Endothelial cell of umbilical vein (primary cell): ENCODE results near the gene ALK. TPM values are rescaled to one million over a fixed set of nuclear protein-coding genes. Genes with fewer than 3 reads are reported as not detected.

ENCODE experiments used
- BruUV-seq: library from RNA; stranded (reverse); fragments of 400-500 nt; replicated peaks from 2 replicates; lab custom pipeline; 2021; lab: Mats Ljungman, UMichigan
- CTCF ChIA-PET: fragments of 300-600, 350-600 bp; sonication (Branson Sonifier 250); formaldehyde crosslinking; loops from one replicate; lab custom pipeline; 2021; ENCODE audit warnings: antibody characterized with exemption, inconsistent platforms; lab: Charles Lee
- POLR2A ChIA-PET: fragments of 300-600, 350-600 bp; sonication (Branson Sonifier 250); formaldehyde crosslinking; loops from one replicate; lab custom pipeline; 2021; ENCODE audit warnings: antibody characterized with exemption, inconsistent platforms; lab: Charles Lee
- DNase-seq: peaks from one replicate; pipeline ENCODE4 v3.0.0-alpha.2; 2011; ENCODE audit warnings: low read depth, low spot score
- FAIRE-seq: peaks from 2 replicates; lab custom pipeline; 2011; peaks lifted over from hg19 to GRCh38; lab: Jason Lieb, UNC
- H2AFZ ChIP-seq: 2 replicates; pipeline ENCODE4 v1.6.0; 2012; ENCODE audit warnings: low read depth, low read length, control low read depth, inconsistent platforms
- H3K27ac ChIP-seq: 2 replicates; pipeline ENCODE4 v1.5.1; 2011; ENCODE audit warnings: low read depth, mild to moderate bottlenecking, control low read depth, low read length, moderate library complexity; ENCODE audit not compliant: insufficient read depth
- H3K27me3 ChIP-seq, 2 experiments: 2 replicates each; pipeline versions ENCODE4 v1.6.0 to v1.6.1; 2011; ENCODE audit warnings: low read length in 2 of 2, mixed read lengths in 1 of 2; ENCODE audit not compliant: control insufficient read depth in 2 of 2, insufficient read depth in 2 of 2
- H3K36me3 ChIP-seq, 2 experiments: 2 replicates in 1 of 2; 3 replicates in 1 of 2; pipeline ENCODE4 v1.5.1; 2011; ENCODE audit warnings: low read length in 2 of 2, mild to moderate bottlenecking in 1 of 2, moderate library complexity in 1 of 2; ENCODE audit not compliant: control insufficient read depth in 2 of 2, insufficient read depth in 2 of 2; ENCODE audit errors: extremely low read depth in 1 of 2
- H3K4me1 ChIP-seq: 3 replicates; pipeline ENCODE4 v1.5.1; 2011; ENCODE audit warnings: mild to moderate bottlenecking, low read length; ENCODE audit not compliant: control insufficient read depth, insufficient read depth; ENCODE audit errors: extremely low read depth
- H3K4me2 ChIP-seq: 2 replicates; pipeline ENCODE4 v1.6.1; 2011; ENCODE audit warnings: low read length, control low read depth, mixed read lengths; ENCODE audit not compliant: insufficient read depth
- H3K4me3 ChIP-seq, 3 experiments: fragments of 200-600 bp in 1 of 3; sonication (generic), shearing (Covaris generic) in 1 of 3; replicated peaks in 1 of 3; 2 replicates each; pipeline ENCODE4 v1.5.1; 2011 to 2016; ENCODE audit warnings: control low read depth in 3 of 3, low read length in 3 of 3, mild to moderate bottlenecking in 2 of 3, inconsistent platforms in 1 of 3, low read depth in 1 of 3, moderate library complexity in 1 of 3; ENCODE audit not compliant: insufficient read depth in 1 of 3
- H3K79me2 ChIP-seq: 2 replicates; pipeline ENCODE4 v1.6.0; 2012; ENCODE audit warnings: low read length, inconsistent platforms; ENCODE audit not compliant: control insufficient read depth, insufficient read depth
- H3K9ac ChIP-seq: replicated peaks from 2 replicates; pipeline ENCODE3; 2011; ENCODE audit warnings: low read length, control low read depth; ENCODE audit not compliant: insufficient read depth; ENCODE audit errors: extremely low read depth
- H3K9me1 ChIP-seq: replicated peaks from 3 replicates; pipeline ENCODE4 v1.6.0; 2011; ENCODE audit warnings: mild to moderate bottlenecking, low read length; ENCODE audit not compliant: control insufficient read depth, insufficient read depth; ENCODE audit errors: extremely low read depth
- H3K9me3 ChIP-seq: replicated peaks from 2 replicates; pipeline ENCODE4 v1.5.1; 2012; ENCODE audit warnings: low read length, inconsistent platforms; ENCODE audit not compliant: control insufficient read depth, insufficient read depth
- H4K20me1 ChIP-seq: replicated peaks from 2 replicates; pipeline ENCODE3; 2011; ENCODE audit warnings: mild to moderate bottlenecking, low read length; ENCODE audit not compliant: control insufficient read depth, insufficient read depth; ENCODE audit errors: extremely low read depth
- CTCF ChIP-seq, 2 donors: IDR thresholded peaks; 1 replicate in 1 of 2; 2 replicates in 1 of 2; pipeline ENCODE4 v1.5.1; 2011; ENCODE audit warnings: low read length in 2 of 2, mild to moderate bottlenecking in 2 of 2, moderate library complexity in 2 of 2, control low read depth in 1 of 2, inconsistent platforms in 1 of 2, low read depth in 1 of 2; ENCODE audit not compliant: insufficient read depth in 1 of 2; ENCODE audit errors: extremely low read depth in 1 of 2
- EZH2 ChIP-seq: IDR thresholded peaks from 2 replicates; pipeline ENCODE4 v1.6.1; 2012; ENCODE audit warnings: borderline replicate concordance, low read depth, mild to moderate bottlenecking, moderate library complexity, low read length, inconsistent platforms; ENCODE audit not compliant: severe bottlenecking
- FOS ChIP-seq: IDR thresholded peaks from 2 replicates; pipeline ENCODE4 v1.6.1; 2011; ENCODE audit warnings: mild to moderate bottlenecking, low read length, moderate library complexity, borderline replicate concordance; ENCODE audit not compliant: insufficient read depth
- GATA2 ChIP-seq: IDR thresholded peaks from 2 replicates; pipeline ENCODE4 v1.7.0; 2011; ENCODE audit warnings: low read depth, mild to moderate bottlenecking, moderate library complexity, mixed read lengths, low read length; ENCODE audit not compliant: insufficient read length, insufficient read depth
- JUN ChIP-seq: IDR thresholded peaks from 2 replicates; pipeline ENCODE4 v1.6.1; 2011; ENCODE audit warnings: borderline replicate concordance, low read depth; ENCODE audit not compliant: insufficient read length, insufficient read depth
- MAX ChIP-seq: IDR thresholded peaks from 2 replicates; pipeline ENCODE4 v1.6.1; 2011; ENCODE audit not compliant: insufficient read depth, insufficient read length
- MYC ChIP-seq: IDR thresholded peaks from one replicate; pipeline ENCODE4 v1.6.1; 2011; ENCODE audit warnings: mild to moderate bottlenecking, low read depth, low read length
- POLR2A ChIP-seq: IDR thresholded peaks from 2 replicates; pipeline ENCODE4 v1.6.1; 2012; ENCODE audit warnings: low read depth, mild to moderate bottlenecking, control low read depth, low read length
- POLR2AphosphoS5 ChIP-seq: IDR thresholded peaks from 2 replicates; pipeline ENCODE4 v1.6.1; 2012; ENCODE audit warnings: low read depth, mild to moderate bottlenecking, control low read depth, low read length, moderate library complexity; ENCODE audit not compliant: insufficient read depth
- dilution Hi-C: fragments of 300-500 bp; cut with MboI; formaldehyde crosslinking; loops from one replicate; pipeline ENCODE4 v1.15.0; 2019; ENCODE audit warnings: low sequenced_read_pairs; ENCODE audit not compliant: extremely low pct_ligation_motif_present
- intact Hi-C: fragments of 100-400 bp; cut with micrococcal nuclease; formaldehyde crosslinking; loops from one replicate; pipeline ENCODE4 v1.10.0; 2022
- polyA plus RNA-seq, 4 experiments: library from polyadenylated mRNA; depleted of rRNA in 3 of 4; stranded (reverse) in 3 of 4; unstranded in 1 of 4; fragments of >200 nt; gene quantifications; 2 replicates each; pipeline versions ENCODE4 v1.2.1 to v1.2.3, GENCODE V29; 2011 to 2012; ENCODE audit warnings: missing spikeins in 1 of 4
- total RNA-seq: library from RNA; stranded (reverse); gene quantifications from 2 replicates; pipeline ENCODE4 v1.2.3, GENCODE V29; 2021

Gene ALK
- total and polyA plus RNA-seq, 2 donors (not counting 3 experiments of a cell fraction or from before 2014, with no cell fraction given), result not detected

GRCh38 chr2:29775937-29776336 lies 145.4 kb downstream of the ALK start:
- intact Hi-C loops, result no loop called here
- DNase-seq (no peak), FAIRE-seq (no peak)
- Histone ChIP-seq H3K36me3 (no peaks in the 10 kb centered on the region), H3K27me3 (no peaks in the 10 kb centered on the region), H3K9ac (no peak overlapping the region), H3K9me1 (no peaks in the 10 kb centered on the region), H3K79me2 (no peaks in the 10 kb centered on the region), H3K27ac (no peak overlapping the region), H3K4me2 (no peak overlapping the region), H2AFZ (no peak overlapping the region), H3K4me1 (no peaks in the 10 kb centered on the region), H3K9me3 (peaks cover 2% of the 10 kb centered on the region), H4K20me1 (no peaks in the 10 kb centered on the region), H3K4me3 (no peak overlapping the region)
- TF ChIP-seq FOS (no peak), MAX (no peak), EZH2 (no peak), GATA2 (no peak), POLR2A (no peak), JUN (no peak), MYC (no peak), POLR2AphosphoS5 (no peak), CTCF (IDR thresholded peaks at IDR 0.05; ENCODE audit: extremely low read depth in 1 of 2, insufficient read depth in 1 of 2, low read depth in 1 of 2, low read length in 2 of 2) (no peak)
- CTCF ChIA-PET, result no interaction called here
- dilution Hi-C loops, result no loop called here
- POLR2A ChIA-PET, result no interaction called here
- BruUV-seq, result no TSS peak
